ENCODE measurements around the gene TTLL9. TPM values are rescaled to one million over a fixed set of nuclear protein-coding genes. Genes with fewer than 3 reads are reported as not detected.

Gene TTLL9
- total and polyA plus RNA-seq, 12 donors = 0.13 to 0.88 (median 0.23) TPM; not detected in 5

DNA sequence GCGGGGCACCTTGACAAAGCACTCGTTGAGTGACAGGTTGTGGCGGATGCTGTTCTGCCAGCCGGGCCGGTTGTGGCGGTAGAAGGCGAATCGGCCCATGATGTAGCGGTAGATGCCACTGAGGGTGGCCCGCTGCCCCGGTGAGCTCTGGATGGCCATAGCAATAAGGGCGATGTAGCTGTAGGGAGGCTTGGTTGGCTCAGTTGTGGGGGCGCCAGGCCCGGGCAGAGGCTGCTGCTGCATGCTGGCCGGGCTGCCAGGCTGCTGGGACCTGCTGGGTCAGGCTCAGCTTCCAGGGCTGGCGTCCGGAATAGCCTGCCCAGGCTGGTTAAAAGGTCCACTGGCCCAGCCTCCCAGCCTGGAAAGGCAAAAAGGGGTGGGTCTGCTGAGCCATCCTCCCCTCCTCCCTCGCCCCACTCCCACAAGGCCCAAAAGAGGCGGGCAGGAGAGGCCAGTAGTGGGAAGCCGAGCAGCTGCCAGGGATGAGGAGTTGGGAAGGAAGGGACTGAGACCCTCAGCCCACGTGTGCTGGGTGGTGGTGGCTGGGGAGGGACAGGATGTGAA, 25.1 kb upstream of the TTLL9 start, which contains the start of gene FOXS1:
Gene FOXS1, minus strand, starts transcription at position 305 of the 564 bp plus-strand sequence. Its CDS starts 62 bp downstream, at position 243.
- peak in 1 of 7 donors; percentile 41 for DNase-seq
- Histone ChIP-seq H3K4me3 (peak within 1 kb of the TSS in 1 of 4 donors; percentile 34), H3K36me3 (replicated peaks in 1 of 2) (no peaks in the 10 kb centered on the region), H3K27me3 (no peaks in the 10 kb centered on the region), H3K9me3 (replicated peaks in 1 of 3) (no peaks in the 10 kb centered on the region), H3K27ac (peak within 1 kb of the TSS in 2 of 5 donors; percentile 38 to 89), H3K4me1 (replicated peaks in 1 of 2) (no peaks in the 10 kb centered on the region)
- 66 to 81% (median 71%) methylated on average over 9 to 21 of the region's 21 CpGs for WGBS, 4 donors
- intact Hi-C loops (cut with DNase I) = no loop called here
- TF ChIP-seq, protein P1, sequence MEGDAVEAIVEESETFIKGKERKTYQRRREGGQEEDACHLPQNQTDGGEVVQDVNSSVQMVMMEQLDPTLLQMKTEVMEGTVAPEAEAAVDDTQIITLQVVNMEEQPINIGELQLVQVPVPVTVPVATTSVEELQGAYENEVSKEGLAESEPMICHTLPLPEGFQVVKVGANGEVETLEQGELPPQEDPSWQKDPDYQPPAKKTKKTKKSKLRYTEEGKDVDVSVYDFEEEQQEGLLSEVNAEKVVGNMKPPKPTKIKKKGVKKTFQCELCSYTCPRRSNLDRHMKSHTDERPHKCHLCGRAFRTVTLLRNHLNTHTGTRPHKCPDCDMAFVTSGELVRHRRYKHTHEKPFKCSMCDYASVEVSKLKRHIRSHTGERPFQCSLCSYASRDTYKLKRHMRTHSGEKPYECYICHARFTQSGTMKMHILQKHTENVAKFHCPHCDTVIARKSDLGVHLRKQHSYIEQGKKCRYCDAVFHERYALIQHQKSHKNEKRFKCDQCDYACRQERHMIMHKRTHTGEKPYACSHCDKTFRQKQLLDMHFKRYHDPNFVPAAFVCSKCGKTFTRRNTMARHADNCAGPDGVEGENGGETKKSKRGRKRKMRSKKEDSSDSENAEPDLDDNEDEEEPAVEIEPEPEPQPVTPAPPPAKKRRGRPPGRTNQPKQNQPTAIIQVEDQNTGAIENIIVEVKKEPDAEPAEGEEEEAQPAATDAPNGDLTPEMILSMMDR (IDR thresholded peaks at IDR 0.05) = no peak
- TF ChIP-seq POLR2A (IDR thresholded peaks at IDR 0.05) = no peak

DNA sequence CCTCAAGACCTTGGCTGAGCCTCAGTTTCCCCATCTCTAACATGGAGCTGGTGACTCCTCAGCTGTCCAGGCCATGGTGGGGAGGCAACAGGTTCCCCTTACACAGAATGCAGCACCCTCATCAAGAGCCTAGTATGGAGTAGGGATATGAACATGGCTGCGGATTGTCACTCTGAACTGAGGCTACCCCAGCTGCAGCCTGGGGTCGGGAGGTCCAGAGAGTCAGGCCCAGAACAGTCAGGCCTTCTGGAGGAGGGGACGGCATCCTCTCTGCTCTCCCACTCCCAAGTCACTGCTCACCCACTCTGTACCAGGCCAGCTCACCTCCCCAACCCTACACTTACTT, 23.7 kb upstream of the TTLL9 start:
- Histone ChIP-seq H3K4me1 (replicated peaks in 1 of 2) (no peaks in the 10 kb centered on the region), H3K27ac (no peak overlapping the region), H3K27me3 (no peaks in the 10 kb centered on the region), H3K4me3 (no peak overlapping the region), H3K9me3 (replicated peaks in 1 of 3) (no peaks in the 10 kb centered on the region), H3K36me3 (replicated peaks in 1 of 2) (no peaks in the 10 kb centered on the region)
- WGBS, 4 donors = 47 to 61% (median 55%) methylated on average over 2 to 3 of the region's 3 CpGs
- intact Hi-C loops (cut with DNase I) = no loop called here
- DNase-seq = no peak
- TF ChIP-seq, protein P1 (IDR thresholded peaks at IDR 0.05) = no peak
- no peak for TF ChIP-seq POLR2A (IDR thresholded peaks at IDR 0.05)

DNA sequence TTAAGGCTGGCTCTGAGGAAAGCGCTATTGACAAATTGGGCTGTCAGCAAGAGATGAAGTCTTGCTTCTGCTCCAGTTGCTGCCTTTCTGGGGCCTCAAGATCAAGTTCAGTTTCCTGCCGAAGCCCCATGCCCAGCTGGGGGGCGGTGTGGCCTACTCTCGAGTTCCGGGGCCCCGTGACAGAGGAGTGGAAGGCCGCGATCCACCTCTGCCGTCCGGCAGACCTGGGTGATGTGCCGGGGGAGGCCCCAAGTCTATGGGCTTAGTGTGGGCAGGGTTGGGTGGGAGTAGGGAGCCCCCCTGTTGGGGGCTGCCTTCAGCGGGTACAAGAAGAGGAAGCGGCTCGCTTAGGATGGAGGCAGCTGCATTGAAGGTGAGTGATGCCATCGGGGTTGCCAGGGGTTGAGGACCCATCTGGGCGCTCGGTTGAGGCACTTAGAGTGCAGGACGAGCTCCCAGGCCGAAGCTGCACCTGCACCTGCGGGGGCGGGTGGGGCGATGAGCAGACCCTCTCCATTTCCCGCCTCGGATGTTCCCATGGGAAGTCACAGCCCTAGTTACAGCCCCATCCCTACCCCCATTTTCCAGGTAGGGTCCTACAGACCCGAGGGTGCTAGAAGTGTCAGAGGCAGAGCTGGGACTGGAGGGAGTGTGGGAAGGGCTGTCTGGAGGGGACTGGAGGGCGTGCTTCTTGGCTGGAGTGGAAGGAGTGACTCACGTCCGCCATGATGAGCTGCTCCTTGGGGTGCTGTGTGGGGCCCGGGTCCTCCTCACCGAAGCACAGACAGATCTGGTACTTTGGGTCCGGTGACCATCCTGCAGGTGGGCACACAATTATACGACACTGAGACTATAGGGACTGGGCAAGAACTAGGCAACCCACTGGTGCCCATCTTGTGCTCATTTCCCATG, 22.1 kb upstream of the TTLL9 start:
- TF ChIP-seq POLR2A (IDR thresholded peaks at IDR 0.05) = no peak
- TF ChIP-seq, protein P1 (IDR thresholded peaks at IDR 0.05) = no peak
- Histone ChIP-seq H3K4me3 (no peak overlapping the region), H3K36me3 (replicated peaks in 1 of 2) (no peaks in the 10 kb centered on the region), H3K4me1 (replicated peaks in 1 of 2) (no peaks in the 10 kb centered on the region), H3K9me3 (replicated peaks in 1 of 3) (no peaks in the 10 kb centered on the region), H3K27ac (no peak overlapping the region), H3K27me3 (no peaks in the 10 kb centered on the region)
- intact Hi-C loops (cut with DNase I) = no loop called here
- no peak for DNase-seq
- 65 to 83% (median 75%) methylated on average over 14 to 32 of the region's 32 CpGs for WGBS, 4 donors

DNA sequence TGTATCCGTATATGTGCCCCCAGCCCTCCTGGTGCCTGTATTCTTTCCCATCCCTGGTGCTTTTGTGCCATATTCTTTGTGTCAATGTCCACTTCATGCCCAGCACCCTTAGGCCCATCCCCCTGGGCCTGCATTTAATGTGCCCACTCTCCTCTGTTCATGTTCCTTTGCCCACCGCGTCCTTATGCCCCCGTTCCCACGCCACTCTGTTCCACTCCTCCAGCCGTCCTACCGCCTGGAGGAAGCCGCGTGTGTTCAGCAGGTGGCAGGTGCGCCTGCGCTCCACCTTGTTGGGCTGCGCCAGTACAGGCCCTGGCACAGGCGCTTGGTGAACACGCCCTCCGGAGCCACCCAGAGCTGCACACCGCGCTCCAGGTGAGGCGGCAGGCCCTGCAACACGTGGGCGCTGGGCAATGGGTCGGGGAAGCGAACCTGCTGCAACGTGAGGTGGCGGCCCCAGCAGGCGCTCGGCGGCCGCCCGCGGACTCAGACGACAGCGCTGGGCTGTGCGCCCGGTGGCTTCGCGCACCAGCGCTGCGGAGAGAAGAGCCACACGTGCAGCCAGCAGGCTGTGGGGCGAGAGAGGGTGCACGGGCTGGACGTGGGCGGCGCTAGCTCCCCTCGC, 21.0 kb upstream of the TTLL9 start:
- DNase-seq = no peak
- no peak overlapping the region for H3K27ac ChIP-seq
- 29 to 47% (median 30%) methylated on average over 18 to 45 of the region's 45 CpGs for WGBS, 4 donors
- no peaks in the 10 kb centered on the region for H3K36me3 ChIP-seq (replicated peaks in 1 of 2)
- intact Hi-C loops (cut with DNase I) = no loop called here
- TF ChIP-seq POLR2A (IDR thresholded peaks at IDR 0.05) = no peak
- TF ChIP-seq, protein P1 (IDR thresholded peaks at IDR 0.05) = no peak
- no peaks in the 10 kb centered on the region for H3K27me3 ChIP-seq
- no peaks in the 10 kb centered on the region for H3K4me1 ChIP-seq (replicated peaks in 1 of 2)
- H3K9me3 ChIP-seq (replicated peaks in 1 of 3) = no peaks in the 10 kb centered on the region
- no peak overlapping the region for H3K4me3 ChIP-seq

Data from adrenal gland (tissue), 12 donors.